WTC11 (cell line): Measurements from ENCODE around the gene MLXIP. TPM values are rescaled to one million over a fixed set of nuclear protein-coding genes. Genes with fewer than 3 reads are reported as not detected.

Experiments
- ATAC-seq: fragments of 200-7000 bp; cut with Tn5 transposase; 2 replicates; pipeline ENCODE4 v1.10.0; 2021; ENCODE audit warnings: mild to moderate bottlenecking, moderate library complexity
- CTCF ChIA-PET: fragments of 300-600 bp; sonication (Branson Sonifier 250); formaldehyde crosslinking; loops from one replicate; lab custom pipeline; 2021; ENCODE audit warnings: antibody characterized with exemption; lab: Charles Lee
- POLR2A ChIA-PET: fragments of 350-600 bp; sonication (Branson Sonifier 250); formaldehyde crosslinking; loops from one replicate; lab custom pipeline; 2021; ENCODE audit warnings: antibody characterized with exemption; lab: Charles Lee
- DNase-seq: peaks from one replicate; pipeline ENCODE4 v3.0.0; 2021; ENCODE audit warnings: low spot score
- H3K27ac Mint-ChIP-seq: 2 replicates; pipeline ENCODE4 v1.8.0; 2021; ENCODE audit warnings: mixed read lengths
- H3K27me3 Mint-ChIP-seq: 2 replicates; pipeline ENCODE4 v1.8.0; 2021; ENCODE audit warnings: low read depth, mild to moderate bottlenecking, moderate library complexity, mixed read lengths
- H3K36me3 Mint-ChIP-seq: 2 replicates; pipeline ENCODE4 v1.8.0; 2021; ENCODE audit warnings: mixed read lengths
- H3K4me1 Mint-ChIP-seq: 2 replicates; pipeline ENCODE4 v1.8.0; 2022; ENCODE audit warnings: mixed read lengths
- H3K4me3 Mint-ChIP-seq: 2 replicates; pipeline ENCODE4 v1.8.0; 2021; ENCODE audit warnings: mild to moderate bottlenecking, moderate library complexity, mixed read lengths
- H3K9me3 Mint-ChIP-seq: 2 replicates; pipeline ENCODE4 v1.8.0; 2021; ENCODE audit warnings: mixed read lengths
- ELF4 ChIP-seq: sonication (generic); formaldehyde crosslinking; IDR thresholded peaks from 2 replicates; pipeline ENCODE4 v1.8.1; 2022; ENCODE audit warnings: low read depth, mild to moderate bottlenecking, moderate library complexity, missing genetic modification reagents
- ESRRA ChIP-seq: sonication (generic); formaldehyde crosslinking; IDR thresholded peaks from 2 replicates; pipeline ENCODE4 v1.8.1; 2022; ENCODE audit warnings: mild to moderate bottlenecking, missing genetic modification reagents, borderline replicate concordance
- GABPB1 ChIP-seq: sonication (generic); formaldehyde crosslinking; IDR thresholded peaks from 2 replicates; pipeline ENCODE4 v1.8.1; 2023; ENCODE audit warnings: mild to moderate bottlenecking, missing genetic modification reagents
- GRHL2 ChIP-seq: fragments of 250-450 bp; sonication (Bioruptor Pico); IDR thresholded peaks from 2 replicates; pipeline ENCODE4 v1.8.0; 2022; ENCODE audit warnings: mild to moderate bottlenecking, moderate library complexity; ENCODE audit not compliant: insufficient replicate concordance, severe bottlenecking
- MXD4 ChIP-seq: fragments of 250-450 bp; sonication (Bioruptor Pico); IDR thresholded peaks from 2 replicates; pipeline ENCODE4 v1.8.0; 2021; ENCODE audit warnings: mild to moderate bottlenecking, moderate library complexity, borderline replicate concordance
- MYBL2 ChIP-seq: sonication (generic); formaldehyde crosslinking; IDR thresholded peaks from 2 replicates; pipeline ENCODE4 v1.8.1; 2023; ENCODE audit warnings: mild to moderate bottlenecking, moderate library complexity, missing genetic modification reagents
- NR3C1 ChIP-seq: sonication (generic); formaldehyde crosslinking; conservative IDR thresholded peaks from 2 replicates; pipeline ENCODE4 v1.8.1; 2023; ENCODE audit warnings: low read depth, mild to moderate bottlenecking, missing genetic modification reagents
- ZNF121 ChIP-seq: sonication (generic); formaldehyde crosslinking; IDR thresholded peaks from 2 replicates; pipeline ENCODE4 v1.8.0; 2023; ENCODE audit warnings: missing genetic modification reagents
- ZNF423 ChIP-seq: fragments of 250-450 bp; sonication (Bioruptor Pico); IDR thresholded peaks from 2 replicates; pipeline ENCODE4 v2.1.2; 2022; ENCODE audit warnings: mild to moderate bottlenecking, moderate library complexity
- ZNF671 ChIP-seq: fragments of 250-450 bp; sonication (Bioruptor Pico); IDR thresholded peaks from 2 replicates; pipeline ENCODE4 v1.8.0; 2021; ENCODE audit warnings: mild to moderate bottlenecking
- total RNA-seq: library from RNA; stranded (reverse); gene quantifications from 3 replicates; pipeline ENCODE4 v1.2.3, GENCODE V29; 2021
- TF ChIP-seq, protein P1 (sequence below): sonication (generic); formaldehyde crosslinking; IDR thresholded peaks from 2 replicates; pipeline ENCODE4 v1.8.0; 2022; ENCODE audit warnings: missing genetic modification reagents
- TF ChIP-seq, protein P2 (sequence below): sonication (generic); formaldehyde crosslinking; IDR thresholded peaks from 2 replicates; pipeline ENCODE4 v1.8.1; 2022; ENCODE audit warnings: low read depth, missing genetic modification reagents, borderline replicate concordance
- TF ChIP-seq, protein P3 (sequence below): fragments of 250-450 bp; sonication (Bioruptor Pico); IDR thresholded peaks from 2 replicates; pipeline ENCODE4 v1.8.0; 2021; ENCODE audit warnings: mild to moderate bottlenecking
- TF ChIP-seq, protein P4 (sequence below): fragments of 250-450 bp; sonication (Bioruptor Pico); IDR thresholded peaks from 2 replicates; pipeline ENCODE4 v1.9.0; 2021; ENCODE audit warnings: mild to moderate bottlenecking, borderline replicate concordance
- TF ChIP-seq, protein P5 (sequence below): sonication (generic); formaldehyde crosslinking; IDR thresholded peaks from 2 replicates; pipeline ENCODE4 v1.8.1; 2023; ENCODE audit warnings: mild to moderate bottlenecking, missing genetic modification reagents

Gene MLXIP
- total RNA-seq, 1 experiment from 2014 or later = 49.4 TPM

DNA sequence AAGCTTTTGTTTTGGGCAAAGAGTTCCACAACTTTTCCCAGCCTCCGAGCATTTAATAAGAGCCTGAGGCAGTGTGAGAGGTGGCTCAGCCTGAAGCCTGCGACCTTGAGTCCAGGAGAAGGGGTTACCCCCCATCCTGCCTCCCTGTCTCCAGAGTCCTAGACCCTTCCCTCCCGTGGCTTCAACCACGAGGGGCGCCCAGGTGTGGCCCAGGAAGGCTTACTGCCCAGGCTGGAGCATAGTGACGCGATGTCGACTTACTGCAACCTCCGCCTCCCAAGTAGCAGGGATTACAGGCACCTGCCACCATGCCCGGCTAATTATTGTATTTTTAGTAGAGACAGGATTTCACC is 105.0 kb downstream of the MLXIP start:
- no peak for DNase-seq
- peak; percentile 7; the same call in 1 of the 2 replicates for ATAC-seq
- no peak overlapping the region for H3K27ac Mint-ChIP-seq
- peaks cover 17% of the 10 kb centered on the region for H3K27me3 Mint-ChIP-seq
- H3K36me3 Mint-ChIP-seq = no peaks in the 10 kb centered on the region
- ChIA-PET POLR2A (no interaction called here), CTCF (interaction anchor here (0.7 to 1.9 kb wide), 4 partner anchors 46 to 265 kb away, joined by 3 to 8 read pairs (median 5); partner anchors contain the start of gene CFAP251)
- H3K4me3 Mint-ChIP-seq = peak overlapping the region; percentile 60
- TF ChIP-seq, protein P1, sequence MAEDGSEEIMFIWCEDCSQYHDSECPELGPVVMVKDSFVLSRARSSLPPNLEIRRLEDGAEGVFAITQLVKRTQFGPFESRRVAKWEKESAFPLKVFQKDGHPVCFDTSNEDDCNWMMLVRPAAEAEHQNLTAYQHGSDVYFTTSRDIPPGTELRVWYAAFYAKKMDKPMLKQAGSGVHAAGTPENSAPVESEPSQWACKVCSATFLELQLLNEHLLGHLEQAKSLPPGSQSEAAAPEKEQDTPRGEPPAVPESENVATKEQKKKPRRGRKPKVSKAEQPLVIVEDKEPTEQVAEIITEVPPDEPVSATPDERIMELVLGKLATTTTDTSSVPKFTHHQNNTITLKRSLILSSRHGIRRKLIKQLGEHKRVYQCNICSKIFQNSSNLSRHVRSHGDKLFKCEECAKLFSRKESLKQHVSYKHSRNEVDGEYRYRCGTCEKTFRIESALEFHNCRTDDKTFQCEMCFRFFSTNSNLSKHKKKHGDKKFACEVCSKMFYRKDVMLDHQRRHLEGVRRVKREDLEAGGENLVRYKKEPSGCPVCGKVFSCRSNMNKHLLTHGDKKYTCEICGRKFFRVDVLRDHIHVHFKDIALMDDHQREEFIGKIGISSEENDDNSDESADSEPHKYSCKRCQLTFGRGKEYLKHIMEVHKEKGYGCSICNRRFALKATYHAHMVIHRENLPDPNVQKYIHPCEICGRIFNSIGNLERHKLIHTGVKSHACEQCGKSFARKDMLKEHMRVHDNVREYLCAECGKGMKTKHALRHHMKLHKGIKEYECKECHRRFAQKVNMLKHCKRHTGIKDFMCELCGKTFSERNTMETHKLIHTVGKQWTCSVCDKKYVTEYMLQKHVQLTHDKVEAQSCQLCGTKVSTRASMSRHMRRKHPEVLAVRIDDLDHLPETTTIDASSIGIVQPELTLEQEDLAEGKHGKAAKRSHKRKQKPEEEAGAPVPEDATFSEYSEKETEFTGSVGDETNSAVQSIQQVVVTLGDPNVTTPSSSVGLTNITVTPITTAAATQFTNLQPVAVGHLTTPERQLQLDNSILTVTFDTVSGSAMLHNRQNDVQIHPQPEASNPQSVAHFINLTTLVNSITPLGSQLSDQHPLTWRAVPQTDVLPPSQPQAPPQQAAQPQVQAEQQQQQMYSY = no peak
- no peak for TF ChIP-seq ESRRA
- H3K4me1 Mint-ChIP-seq = peaks cover 3% of the 10 kb centered on the region; the same call in 1 of the 2 replicates
- H3K9me3 Mint-ChIP-seq = no peaks in the 10 kb centered on the region

DNA sequence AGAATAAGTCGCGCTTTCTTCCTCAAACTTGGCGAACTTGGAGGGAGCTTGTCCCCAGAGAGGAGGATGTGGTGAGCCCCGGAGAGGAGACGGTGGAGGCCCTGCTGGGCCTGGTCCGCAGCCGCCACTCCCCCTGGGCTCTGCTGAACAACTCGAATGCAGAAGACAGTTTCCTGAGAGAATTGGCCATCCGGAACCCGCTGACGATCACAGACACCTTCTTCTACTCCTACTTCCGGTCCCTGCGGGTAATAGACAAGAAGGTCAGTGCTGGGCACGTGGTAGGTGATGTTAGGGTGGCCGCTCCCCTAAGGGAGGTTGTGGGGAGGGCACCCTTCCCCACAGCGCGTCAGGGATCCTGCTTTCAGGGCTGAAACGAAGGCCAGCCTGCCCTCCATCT is 106.0 kb downstream of the MLXIP start:
- no peaks in the 10 kb centered on the region for H3K9me3 Mint-ChIP-seq
- CTCF ChIA-PET = no interaction called here
- no peaks in the 10 kb centered on the region for H3K36me3 Mint-ChIP-seq
- H3K4me3 Mint-ChIP-seq = peak overlapping the region; percentile 48
- H3K27ac Mint-ChIP-seq = no peak overlapping the region
- peaks cover 3% of the 10 kb centered on the region; the same call in 1 of the 2 replicates for H3K4me1 Mint-ChIP-seq
- H3K27me3 Mint-ChIP-seq = peaks cover 17% of the 10 kb centered on the region
- TF ChIP-seq ELF4 (CRISPR knock-in tag) (no peak), ZNF423 (CRISPR knock-in tag) (no peak), MXD4 (CRISPR knock-in tag) (no peak), GABPB1 (CRISPR knock-in tag) (no peak), GRHL2 (CRISPR knock-in tag) (no peak), NR3C1 (CRISPR knock-in tag) (no peak)
- POLR2A ChIA-PET = interaction anchor here (0.6 kb wide), 1 partner anchor 64 kb away, joined by 3 read pairs; no protein-coding TSS in a partner anchor
- no peak for ATAC-seq
- no peak for DNase-seq

DNA sequence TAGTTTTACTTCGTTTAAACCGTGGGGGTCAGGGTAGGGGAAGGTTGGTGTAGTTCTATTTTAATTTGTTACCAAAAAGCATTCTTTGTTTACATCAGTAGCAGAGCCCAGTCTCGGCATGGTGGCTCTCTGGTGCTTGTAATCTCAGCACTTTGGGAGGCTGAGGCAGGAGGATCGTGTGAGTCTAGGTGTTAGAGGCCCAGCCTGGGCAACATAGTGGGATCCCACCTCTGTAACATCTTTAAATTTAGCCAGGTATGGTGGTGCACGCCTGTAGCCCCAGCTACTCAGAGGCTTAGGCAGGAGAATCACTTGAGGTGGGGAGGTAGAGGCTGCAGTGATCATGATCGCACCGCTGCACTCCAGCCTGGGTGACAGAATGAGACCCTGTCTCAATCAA is 106.5 kb downstream of the MLXIP start:
- H3K27ac Mint-ChIP-seq = no peak overlapping the region
- ATAC-seq (no peak), DNase-seq (no peak)
- CTCF ChIA-PET = no interaction called here
- TF ChIP-seq ZNF121 (CRISPR knock-in tag) = peak; percentile 85
- TF ChIP-seq, protein P2, sequence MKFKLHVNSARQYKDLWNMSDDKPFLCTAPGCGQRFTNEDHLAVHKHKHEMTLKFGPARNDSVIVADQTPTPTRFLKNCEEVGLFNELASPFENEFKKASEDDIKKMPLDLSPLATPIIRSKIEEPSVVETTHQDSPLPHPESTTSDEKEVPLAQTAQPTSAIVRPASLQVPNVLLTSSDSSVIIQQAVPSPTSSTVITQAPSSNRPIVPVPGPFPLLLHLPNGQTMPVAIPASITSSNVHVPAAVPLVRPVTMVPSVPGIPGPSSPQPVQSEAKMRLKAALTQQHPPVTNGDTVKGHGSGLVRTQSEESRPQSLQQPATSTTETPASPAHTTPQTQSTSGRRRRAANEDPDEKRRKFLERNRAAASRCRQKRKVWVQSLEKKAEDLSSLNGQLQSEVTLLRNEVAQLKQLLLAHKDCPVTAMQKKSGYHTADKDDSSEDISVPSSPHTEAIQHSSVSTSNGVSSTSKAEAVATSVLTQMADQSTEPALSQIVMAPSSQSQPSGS (CRISPR knock-in tag) = no peak
- peaks cover 3% of the 10 kb centered on the region; the same call in 1 of the 2 replicates for H3K4me1 Mint-ChIP-seq
- POLR2A ChIA-PET = interaction anchor here (0.6 kb wide), 1 partner anchor 64 kb away, joined by 3 read pairs; no protein-coding TSS in a partner anchor
- no peaks in the 10 kb centered on the region for H3K36me3 Mint-ChIP-seq
- H3K27me3 Mint-ChIP-seq = peaks cover 17% of the 10 kb centered on the region
- H3K4me3 Mint-ChIP-seq = no peak overlapping the region
- H3K9me3 Mint-ChIP-seq = no peaks in the 10 kb centered on the region

DNA sequence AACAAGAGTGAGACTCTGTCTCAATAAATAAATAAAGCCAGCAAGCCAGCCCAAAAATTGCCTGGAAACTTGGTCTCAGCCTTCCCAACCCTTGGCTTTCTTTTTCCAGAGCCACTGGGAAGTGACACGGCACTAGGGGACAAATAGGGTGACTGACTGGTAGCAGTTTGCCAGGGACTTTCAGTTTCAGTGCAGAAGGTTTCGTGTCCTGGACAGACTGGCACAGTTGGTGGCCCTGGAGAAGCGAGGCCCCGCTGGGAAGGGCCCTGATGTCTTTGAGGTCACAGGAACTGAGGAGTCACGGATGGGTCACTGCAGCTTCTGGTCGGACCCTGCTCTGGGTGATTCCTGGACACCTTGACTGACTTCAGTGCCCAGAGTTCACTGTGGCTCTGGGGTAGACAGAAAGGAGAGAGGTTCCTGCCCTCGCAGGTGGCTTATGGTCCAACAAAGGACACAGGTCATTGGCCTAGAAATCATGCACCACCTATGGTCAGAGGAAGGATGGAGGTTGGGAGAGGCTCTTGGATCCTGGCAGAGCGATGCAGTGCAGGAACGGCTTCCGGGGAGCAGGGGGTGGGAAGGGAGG is 107.0 kb downstream of the MLXIP start:
- DNase-seq = no peak
- ChIA-PET CTCF (no interaction called here), POLR2A (no interaction called here)
- Mint-ChIP-seq H3K27me3 (peaks cover 17% of the 10 kb centered on the region), H3K4me3 (no peak overlapping the region), H3K36me3 (no peaks in the 10 kb centered on the region), H3K9me3 (no peaks in the 10 kb centered on the region), H3K27ac (no peak overlapping the region), H3K4me1 (peaks cover 3% of the 10 kb centered on the region; the same call in 1 of the 2 replicates)
- no peak for ATAC-seq
- TF ChIP-seq MYBL2 (CRISPR knock-in tag) = no peak
- TF ChIP-seq ZNF671 (CRISPR knock-in tag) = no peak
- TF ChIP-seq, protein P3, sequence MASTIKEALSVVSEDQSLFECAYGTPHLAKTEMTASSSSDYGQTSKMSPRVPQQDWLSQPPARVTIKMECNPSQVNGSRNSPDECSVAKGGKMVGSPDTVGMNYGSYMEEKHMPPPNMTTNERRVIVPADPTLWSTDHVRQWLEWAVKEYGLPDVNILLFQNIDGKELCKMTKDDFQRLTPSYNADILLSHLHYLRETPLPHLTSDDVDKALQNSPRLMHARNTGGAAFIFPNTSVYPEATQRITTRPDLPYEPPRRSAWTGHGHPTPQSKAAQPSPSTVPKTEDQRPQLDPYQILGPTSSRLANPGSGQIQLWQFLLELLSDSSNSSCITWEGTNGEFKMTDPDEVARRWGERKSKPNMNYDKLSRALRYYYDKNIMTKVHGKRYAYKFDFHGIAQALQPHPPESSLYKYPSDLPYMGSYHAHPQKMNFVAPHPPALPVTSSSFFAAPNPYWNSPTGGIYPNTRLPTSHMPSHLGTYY (CRISPR knock-in tag) = no peak
- TF ChIP-seq, protein P4, sequence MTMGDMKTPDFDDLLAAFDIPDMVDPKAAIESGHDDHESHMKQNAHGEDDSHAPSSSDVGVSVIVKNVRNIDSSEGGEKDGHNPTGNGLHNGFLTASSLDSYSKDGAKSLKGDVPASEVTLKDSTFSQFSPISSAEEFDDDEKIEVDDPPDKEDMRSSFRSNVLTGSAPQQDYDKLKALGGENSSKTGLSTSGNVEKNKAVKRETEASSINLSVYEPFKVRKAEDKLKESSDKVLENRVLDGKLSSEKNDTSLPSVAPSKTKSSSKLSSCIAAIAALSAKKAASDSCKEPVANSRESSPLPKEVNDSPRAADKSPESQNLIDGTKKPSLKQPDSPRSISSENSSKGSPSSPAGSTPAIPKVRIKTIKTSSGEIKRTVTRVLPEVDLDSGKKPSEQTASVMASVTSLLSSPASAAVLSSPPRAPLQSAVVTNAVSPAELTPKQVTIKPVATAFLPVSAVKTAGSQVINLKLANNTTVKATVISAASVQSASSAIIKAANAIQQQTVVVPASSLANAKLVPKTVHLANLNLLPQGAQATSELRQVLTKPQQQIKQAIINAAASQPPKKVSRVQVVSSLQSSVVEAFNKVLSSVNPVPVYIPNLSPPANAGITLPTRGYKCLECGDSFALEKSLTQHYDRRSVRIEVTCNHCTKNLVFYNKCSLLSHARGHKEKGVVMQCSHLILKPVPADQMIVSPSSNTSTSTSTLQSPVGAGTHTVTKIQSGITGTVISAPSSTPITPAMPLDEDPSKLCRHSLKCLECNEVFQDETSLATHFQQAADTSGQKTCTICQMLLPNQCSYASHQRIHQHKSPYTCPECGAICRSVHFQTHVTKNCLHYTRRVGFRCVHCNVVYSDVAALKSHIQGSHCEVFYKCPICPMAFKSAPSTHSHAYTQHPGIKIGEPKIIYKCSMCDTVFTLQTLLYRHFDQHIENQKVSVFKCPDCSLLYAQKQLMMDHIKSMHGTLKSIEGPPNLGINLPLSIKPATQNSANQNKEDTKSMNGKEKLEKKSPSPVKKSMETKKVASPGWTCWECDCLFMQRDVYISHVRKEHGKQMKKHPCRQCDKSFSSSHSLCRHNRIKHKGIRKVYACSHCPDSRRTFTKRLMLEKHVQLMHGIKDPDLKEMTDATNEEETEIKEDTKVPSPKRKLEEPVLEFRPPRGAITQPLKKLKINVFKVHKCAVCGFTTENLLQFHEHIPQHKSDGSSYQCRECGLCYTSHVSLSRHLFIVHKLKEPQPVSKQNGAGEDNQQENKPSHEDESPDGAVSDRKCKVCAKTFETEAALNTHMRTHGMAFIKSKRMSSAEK (CRISPR knock-in tag) = no peak
- TF ChIP-seq, protein P5, sequence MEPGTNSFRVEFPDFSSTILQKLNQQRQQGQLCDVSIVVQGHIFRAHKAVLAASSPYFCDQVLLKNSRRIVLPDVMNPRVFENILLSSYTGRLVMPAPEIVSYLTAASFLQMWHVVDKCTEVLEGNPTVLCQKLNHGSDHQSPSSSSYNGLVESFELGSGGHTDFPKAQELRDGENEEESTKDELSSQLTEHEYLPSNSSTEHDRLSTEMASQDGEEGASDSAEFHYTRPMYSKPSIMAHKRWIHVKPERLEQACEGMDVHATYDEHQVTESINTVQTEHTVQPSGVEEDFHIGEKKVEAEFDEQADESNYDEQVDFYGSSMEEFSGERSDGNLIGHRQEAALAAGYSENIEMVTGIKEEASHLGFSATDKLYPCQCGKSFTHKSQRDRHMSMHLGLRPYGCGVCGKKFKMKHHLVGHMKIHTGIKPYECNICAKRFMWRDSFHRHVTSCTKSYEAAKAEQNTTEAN (CRISPR knock-in tag) = no peak
